GM19372 (cell line): ENCODE results near the gene EIF5A.
"Not testable (repeated sequence)": the region's sequence is repeated elsewhere in the genome, so short reads cannot be mapped to it uniquely, and the experiment has no call there.

ENCODE experiments used
- ATAC-seq: cut with Tn5 transposase; IDR thresholded peaks from one replicate; pipeline ENCODE4 v1.9.1; 2021; ENCODE audit warnings: mild to moderate bottlenecking, low read depth, moderate library complexity; ENCODE audit not compliant: unreplicated experiment

EIF5A gene

GRCh38 chr17:7329374-7329996 is 22.1 kb downstream of the EIF5A start:
- peak; percentile 65 for ATAC-seq

- ATAC-seq, result peak; percentile 36
Observed at GRCh38 chr17:7329997-7330637, 22.7 kb downstream of the EIF5A start.

GRCh38 chr17:7330638-7331015 is 23.2 kb downstream of the EIF5A start:
- ATAC-seq, result no peak

DNA sequence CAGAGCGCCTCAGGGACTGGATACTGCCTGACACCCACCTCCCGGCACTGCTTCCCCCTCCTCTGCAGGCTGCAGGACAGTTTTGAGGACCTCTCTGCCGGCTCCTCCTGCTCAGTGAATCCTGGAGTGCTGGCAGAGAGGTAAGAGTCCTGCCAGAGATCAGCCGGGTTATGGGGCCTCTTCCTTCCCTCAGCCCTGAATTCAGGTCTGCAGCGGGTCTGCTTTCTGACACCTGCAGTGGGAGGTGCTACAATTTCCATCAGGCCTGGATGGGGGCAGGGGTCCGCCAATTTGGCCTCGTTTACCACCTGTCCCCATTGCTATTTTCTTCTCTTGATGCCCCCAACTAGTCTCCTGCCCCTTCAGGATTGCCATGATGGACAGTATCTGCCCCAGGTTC is 24.7 kb downstream of the EIF5A start:
- ATAC-seq, result no peak

- not testable (repeated sequence) for ATAC-seq
Observed at GRCh38 chr17:7332600-7333069, 25.2 kb downstream of the EIF5A start.

GRCh38 chr17:7334938-7335538 is 27.6 kb downstream of the EIF5A start:
- no peak for ATAC-seq

- ATAC-seq, result not testable (repeated sequence)
Observed at GRCh38 chr17:7335765-7336164, 28.3 kb downstream of the EIF5A start.

- no peak for ATAC-seq
Observed at GRCh38 chr17:7336240-7337175, 29.1 kb downstream of the EIF5A start, which contains the start of gene ACAP1. TSS of gene ACAP1 (plus strand) at chr17:7336529. CDS start at chr17:7336735, 206 bp downstream.

GRCh38 chr17:7337600-7337999 is 30.2 kb downstream of the EIF5A start:
- ATAC-seq, result not testable (repeated sequence)

GRCh38 chr17:7340179-7340578 is 32.8 kb downstream of the EIF5A start:
- ATAC-seq, result no peak

- no peak for ATAC-seq
Observed at GRCh38 chr17:7341842-7342241, 34.4 kb downstream of the EIF5A start.

DNA sequence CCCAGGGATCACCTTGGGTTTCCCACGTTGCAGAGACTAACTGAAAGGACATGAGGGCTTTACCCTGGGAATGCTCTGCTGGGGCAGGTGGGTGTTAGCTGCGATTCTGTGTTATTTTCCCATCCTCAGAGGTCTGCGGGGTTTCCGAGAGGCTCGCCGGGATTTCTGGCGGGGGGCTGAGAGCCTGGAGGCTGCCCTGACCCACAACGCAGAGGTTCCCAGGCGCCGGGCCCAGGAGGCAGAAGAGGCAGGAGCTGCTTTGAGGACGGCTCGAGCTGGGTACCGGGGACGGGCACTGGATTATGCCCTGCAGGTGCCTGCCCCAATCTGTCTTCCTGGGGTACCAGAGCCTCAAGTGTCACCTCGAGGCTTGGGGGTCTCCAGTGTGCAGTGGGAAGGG is 35.8 kb downstream of the EIF5A start:
- ATAC-seq, result no peak

DNA sequence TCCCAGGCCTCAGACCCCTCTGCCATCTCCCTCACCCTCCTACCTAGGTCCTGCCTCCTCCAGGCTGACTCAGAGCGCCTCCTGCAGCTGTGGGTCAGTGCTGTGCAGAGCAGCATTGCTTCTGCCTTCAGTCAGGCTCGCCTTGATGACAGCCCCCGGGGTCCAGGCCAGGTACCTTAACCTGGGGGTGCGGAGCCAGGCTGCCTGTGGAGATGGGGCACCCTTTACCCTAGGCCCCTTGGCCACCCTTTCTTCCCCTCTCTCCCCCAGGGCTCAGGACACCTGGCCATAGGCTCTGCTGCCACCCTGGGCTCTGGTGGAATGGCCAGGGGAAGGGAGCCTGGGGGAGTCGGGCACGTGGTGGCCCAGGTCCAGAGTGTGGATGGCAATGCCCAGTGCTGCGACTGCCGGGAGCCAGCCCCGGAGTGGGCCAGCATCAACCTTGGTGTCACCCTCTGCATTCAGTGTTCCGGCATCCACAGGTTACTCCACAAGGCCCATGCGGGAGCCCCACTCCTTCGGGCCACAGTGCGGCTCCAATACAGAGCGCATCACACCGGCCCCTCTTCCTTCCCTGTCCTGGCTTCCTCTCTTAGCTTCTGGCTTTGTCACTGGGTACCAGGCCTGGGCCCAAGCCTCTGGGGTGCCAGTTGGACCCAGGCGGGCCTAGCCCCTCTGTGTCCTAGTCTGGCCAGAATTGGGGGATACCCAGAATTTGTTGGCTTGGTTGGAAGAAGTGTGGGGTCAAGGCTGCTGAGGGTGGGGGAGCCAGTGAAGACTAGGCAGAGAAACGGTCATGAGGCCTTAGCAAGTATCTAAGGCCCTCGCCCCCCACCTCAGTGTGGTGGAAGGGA is 39.6 kb downstream of the EIF5A start:
- no peak for ATAC-seq

GRCh38 chr17:7347630-7348477 is 40.4 kb downstream of the EIF5A start:
- ATAC-seq, result no peak

GRCh38 chr17:7348478-7349242 is 41.2 kb downstream of the EIF5A start:
- ATAC-seq, result no peak

DNA sequence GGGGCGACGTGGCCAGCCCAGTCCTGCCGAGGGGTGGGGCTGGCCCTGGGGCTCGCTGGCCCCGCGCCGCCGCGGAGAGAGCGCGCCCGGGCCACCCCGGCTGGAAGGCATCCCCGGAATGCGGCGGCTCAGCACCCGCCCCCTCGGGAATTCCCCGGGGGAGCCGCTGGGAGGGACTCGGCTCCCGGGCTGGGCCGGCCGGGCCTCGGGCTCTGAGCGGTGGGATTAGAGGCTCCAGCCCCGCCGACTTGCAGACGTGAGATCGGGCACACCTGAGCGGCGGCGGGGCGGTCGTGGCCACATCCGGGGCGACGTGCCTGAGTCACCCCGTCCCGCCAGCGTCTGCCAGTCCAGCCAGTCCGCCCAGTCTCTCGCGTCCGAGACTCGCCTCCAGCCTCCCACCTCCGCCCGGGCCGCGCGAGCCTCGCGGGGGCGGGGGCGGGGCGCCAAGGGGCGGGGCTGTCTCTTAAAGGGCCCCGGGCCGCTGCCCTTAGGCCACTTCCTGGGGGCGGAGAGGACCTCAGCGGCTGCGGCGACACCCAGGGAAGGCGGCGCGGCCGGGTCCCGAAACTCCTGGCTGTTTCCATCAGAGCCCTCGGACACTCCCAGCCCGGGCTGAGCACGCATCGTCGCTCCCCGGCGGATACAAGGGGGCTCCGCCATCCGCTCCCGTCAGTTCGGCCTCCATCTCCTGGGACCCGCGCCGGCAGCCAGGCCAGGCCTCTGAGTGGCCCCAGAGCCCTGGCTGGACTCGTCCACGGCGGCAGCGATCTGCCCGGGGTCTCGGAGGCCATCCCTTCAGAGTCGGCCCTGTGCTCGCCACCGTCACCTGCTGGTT is 44.5 kb downstream of the EIF5A start, which contains the start of gene KCTD11:
TSS of gene KCTD11 (plus strand) at position 498 of the 838 bp plus-strand sequence.
- peak; percentile 66 for ATAC-seq

GRCh38 chr17:7352503-7352889 is 45.1 kb downstream of the EIF5A start:
- no peak for ATAC-seq
